Activated T-helper 2 cell treated with anti-CD3 and anti-CD28 coated beads, Interferon-gamma antibody, Interleukin-2, Interleukin-4, amounts not matched to agents 10 μg/mL and 5 μg/mL and 100 μg/mL, durations not matched to agents 14 hours and 24 hours and 36 hours (primary cell): Measurements from ENCODE around the gene PLEK. TPM values are rescaled to one million over a fixed set of nuclear protein-coding genes. Genes with fewer than 3 reads are reported as not detected.
"Not testable (repeated sequence)": the region's sequence is repeated elsewhere in the genome, so short reads cannot be mapped to it uniquely, and the experiment has no call there.

Experiments used
- DNase-seq: peaks from one replicate; pipeline ENCODE4 v3.0.0; 2021; ENCODE audit warnings: low spot score
- H3K27ac Mint-ChIP-seq: one replicate; pipeline ENCODE4 v1.8.0; 2021; ENCODE audit warnings: mixed read lengths
- H3K27me3 Mint-ChIP-seq: one replicate; pipeline ENCODE4 v1.8.0; 2021; ENCODE audit warnings: low read depth, mixed read lengths
- H3K36me3 Mint-ChIP-seq: one replicate; pipeline ENCODE4 v1.8.0; 2021; ENCODE audit warnings: low read depth, mixed read lengths
- H3K4me1 Mint-ChIP-seq: one replicate; pipeline ENCODE4 v1.8.0; 2021; ENCODE audit warnings: low read depth, mixed read lengths
- H3K4me3 Mint-ChIP-seq: one replicate; pipeline ENCODE4 v1.8.0; 2021; ENCODE audit warnings: low read depth, mild to moderate bottlenecking, moderate library complexity, mixed read lengths
- H3K9me3 Mint-ChIP-seq: one replicate; pipeline ENCODE4 v1.8.0; 2021; ENCODE audit warnings: mixed read lengths
- intact Hi-C: fragments of 100-400 bp; cut with micrococcal nuclease; formaldehyde crosslinking; loops from one replicate; pipeline ENCODE4 v1.15.1; 2023
- total RNA-seq: library from RNA; stranded (reverse); gene quantifications from 2 replicates; pipeline ENCODE4 v1.2.3, GENCODE V29; 2022

The PLEK gene
- total RNA-seq, 1 donor from 2014 or later: 0.18 TPM

GRCh38 chr2:68378779-68379178 is 13.7 kb downstream of the PLEK start:
- H3K4me3 Mint-ChIP-seq, H3K9me3 Mint-ChIP-seq, H3K36me3 Mint-ChIP-seq, H3K27ac Mint-ChIP-seq, DNase-seq: not testable (repeated sequence)
- Mint-ChIP-seq H3K27me3 (peaks cover 38% of the 10 kb centered on the region), H3K4me1 (peaks cover 25% of the 10 kb centered on the region)
- intact Hi-C loops: loop anchor here (1.0 to 2.0 kb wide), 3 partner anchors 9 to 46 kb away; no protein-coding TSS in a partner anchor

- intact Hi-C loops: loop anchor here (1.0 to 2.0 kb wide), 3 partner anchors 8 to 46 kb away; no protein-coding TSS in a partner anchor
- no peak for DNase-seq
- Mint-ChIP-seq H3K9me3 (no peaks in the 10 kb centered on the region), H3K36me3 (no peaks in the 10 kb centered on the region), H3K27ac (peak overlapping the region; percentile 75), H3K4me3 (no peak overlapping the region), H3K4me1 (peaks cover 25% of the 10 kb centered on the region), H3K27me3 (peaks cover 35% of the 10 kb centered on the region)
Measured at GRCh38 chr2:68379184-68379708, 14.2 kb downstream of the PLEK start.

GRCh38 chr2:68383778-68384177 is 18.7 kb downstream of the PLEK start:
- intact Hi-C loops: loop anchor here (10.0 kb wide), 2 partner anchors 141 to 451 kb away; no protein-coding TSS in a partner anchor
- no peak for DNase-seq
- H3K27me3 Mint-ChIP-seq: peaks cover 13% of the 10 kb centered on the region
- no peaks in the 10 kb centered on the region for H3K36me3 Mint-ChIP-seq
- no peak overlapping the region for H3K4me3 Mint-ChIP-seq
- peaks cover 43% of the 10 kb centered on the region for H3K4me1 Mint-ChIP-seq
- H3K27ac Mint-ChIP-seq: no peak overlapping the region
- H3K9me3 Mint-ChIP-seq: no peaks in the 10 kb centered on the region

- no peak overlapping the region for H3K4me3 Mint-ChIP-seq
- intact Hi-C loops: loop anchor here (5.0 to 10.0 kb wide), 4 partner anchors 140 to 450 kb away; no protein-coding TSS in a partner anchor
- H3K4me1 Mint-ChIP-seq: peaks cover 41% of the 10 kb centered on the region
- H3K36me3 Mint-ChIP-seq: no peaks in the 10 kb centered on the region
- peaks cover 20% of the 10 kb centered on the region for H3K27me3 Mint-ChIP-seq
- H3K9me3 Mint-ChIP-seq: no peaks in the 10 kb centered on the region
- no peak overlapping the region for H3K27ac Mint-ChIP-seq
- DNase-seq: no peak
Measured at GRCh38 chr2:68384485-68385107, 19.5 kb downstream of the PLEK start.

GRCh38 chr2:68385220-68385906 is 20.3 kb downstream of the PLEK start:
- H3K4me3 Mint-ChIP-seq: no peak overlapping the region
- H3K27me3 Mint-ChIP-seq: peaks cover 18% of the 10 kb centered on the region
- H3K27ac Mint-ChIP-seq: no peak overlapping the region
- no peaks in the 10 kb centered on the region for H3K36me3 Mint-ChIP-seq
- H3K4me1 Mint-ChIP-seq: peaks cover 36% of the 10 kb centered on the region
- intact Hi-C loops: loop anchor here (5.0 to 10.0 kb wide), 4 partner anchors 139 to 449 kb away; no protein-coding TSS in a partner anchor
- H3K9me3 Mint-ChIP-seq: no peaks in the 10 kb centered on the region
- DNase-seq: no peak

GRCh38 chr2:68385907-68386287 is 20.8 kb downstream of the PLEK start:
- no peaks in the 10 kb centered on the region for H3K36me3 Mint-ChIP-seq
- DNase-seq: no peak
- peaks cover 20% of the 10 kb centered on the region for H3K27me3 Mint-ChIP-seq
- no peaks in the 10 kb centered on the region for H3K9me3 Mint-ChIP-seq
- H3K27ac Mint-ChIP-seq: no peak overlapping the region
- intact Hi-C loops: loop anchor here (5.0 to 10.0 kb wide), 4 partner anchors 139 to 449 kb away; no protein-coding TSS in a partner anchor
- no peak overlapping the region for H3K4me3 Mint-ChIP-seq
- H3K4me1 Mint-ChIP-seq: peaks cover 34% of the 10 kb centered on the region

GRCh38 chr2:68386365-68386764 is 21.3 kb downstream of the PLEK start:
- DNase-seq: no peak
- Mint-ChIP-seq H3K9me3 (no peaks in the 10 kb centered on the region), H3K27ac (no peak overlapping the region), H3K4me3 (no peak overlapping the region), H3K36me3 (no peaks in the 10 kb centered on the region), H3K4me1 (peaks cover 34% of the 10 kb centered on the region), H3K27me3 (peaks cover 21% of the 10 kb centered on the region)
- intact Hi-C loops: loop anchor here (5.0 to 10.0 kb wide), 4 partner anchors 138 to 448 kb away; no protein-coding TSS in a partner anchor

- intact Hi-C loops: loop anchor here (1.0 to 10.0 kb wide), 7 partner anchors 8 to 447 kb away; no protein-coding TSS in a partner anchor
- H3K9me3 Mint-ChIP-seq: no peaks in the 10 kb centered on the region
- peaks cover 28% of the 10 kb centered on the region for H3K27me3 Mint-ChIP-seq
- peak overlapping the region; percentile 18 for H3K4me3 Mint-ChIP-seq
- DNase-seq: no peak
- H3K36me3 Mint-ChIP-seq: no peaks in the 10 kb centered on the region
- H3K27ac Mint-ChIP-seq: peak overlapping the region; percentile 74
- peaks cover 34% of the 10 kb centered on the region for H3K4me1 Mint-ChIP-seq
Measured at GRCh38 chr2:68387408-68388350, 22.6 kb downstream of the PLEK start.

- no peaks in the 10 kb centered on the region for H3K36me3 Mint-ChIP-seq
- peaks cover 31% of the 10 kb centered on the region for H3K27me3 Mint-ChIP-seq
- no peak overlapping the region for H3K4me3 Mint-ChIP-seq
- H3K27ac Mint-ChIP-seq: peak overlapping the region; percentile 74
- no peaks in the 10 kb centered on the region for H3K9me3 Mint-ChIP-seq
- DNase-seq: no peak
- intact Hi-C loops: loop anchor here (5.0 to 10.0 kb wide), 4 partner anchors 136 to 446 kb away; no protein-coding TSS in a partner anchor
- peaks cover 34% of the 10 kb centered on the region for H3K4me1 Mint-ChIP-seq
Measured at GRCh38 chr2:68388358-68388757, 23.3 kb downstream of the PLEK start.

GRCh38 chr2:68388772-68389171 is 23.7 kb downstream of the PLEK start:
- H3K4me1 Mint-ChIP-seq: peaks cover 34% of the 10 kb centered on the region
- intact Hi-C loops: loop anchor here (5.0 to 10.0 kb wide), 4 partner anchors 136 to 446 kb away; no protein-coding TSS in a partner anchor

GRCh38 chr2:68390114-68390513 is 25.0 kb downstream of the PLEK start:
- no peaks in the 10 kb centered on the region for H3K36me3 Mint-ChIP-seq
- intact Hi-C loops: no loop called here
- H3K9me3 Mint-ChIP-seq: no peaks in the 10 kb centered on the region
- no peak overlapping the region for H3K27ac Mint-ChIP-seq
- H3K4me1 Mint-ChIP-seq: peaks cover 31% of the 10 kb centered on the region
- H3K4me3 Mint-ChIP-seq: no peak overlapping the region
- no peak for DNase-seq
- peaks cover 36% of the 10 kb centered on the region for H3K27me3 Mint-ChIP-seq

More at GRCh38 chr2:68388772-68389171, 23.7 kb downstream of the PLEK start:
- Mint-ChIP-seq H3K27ac (no peak overlapping the region), H3K9me3 (no peaks in the 10 kb centered on the region), H3K27me3 (peaks cover 33% of the 10 kb centered on the region), H3K36me3 (no peaks in the 10 kb centered on the region), H3K4me3 (no peak overlapping the region)
- no peak for DNase-seq

GRCh38 chr2:68390586-68390985 is 25.5 kb downstream of the PLEK start:
- intact Hi-C loops: no loop called here
- Mint-ChIP-seq H3K27me3 (peaks cover 38% of the 10 kb centered on the region), H3K4me3 (no peak overlapping the region), H3K36me3 (no peaks in the 10 kb centered on the region), H3K27ac (no peak overlapping the region), H3K9me3 (no peaks in the 10 kb centered on the region), H3K4me1 (peaks cover 28% of the 10 kb centered on the region)
- no peak for DNase-seq
